ENCODE measurements around the gene CACNA2D2.

CACNA2D2 gene

DNA sequence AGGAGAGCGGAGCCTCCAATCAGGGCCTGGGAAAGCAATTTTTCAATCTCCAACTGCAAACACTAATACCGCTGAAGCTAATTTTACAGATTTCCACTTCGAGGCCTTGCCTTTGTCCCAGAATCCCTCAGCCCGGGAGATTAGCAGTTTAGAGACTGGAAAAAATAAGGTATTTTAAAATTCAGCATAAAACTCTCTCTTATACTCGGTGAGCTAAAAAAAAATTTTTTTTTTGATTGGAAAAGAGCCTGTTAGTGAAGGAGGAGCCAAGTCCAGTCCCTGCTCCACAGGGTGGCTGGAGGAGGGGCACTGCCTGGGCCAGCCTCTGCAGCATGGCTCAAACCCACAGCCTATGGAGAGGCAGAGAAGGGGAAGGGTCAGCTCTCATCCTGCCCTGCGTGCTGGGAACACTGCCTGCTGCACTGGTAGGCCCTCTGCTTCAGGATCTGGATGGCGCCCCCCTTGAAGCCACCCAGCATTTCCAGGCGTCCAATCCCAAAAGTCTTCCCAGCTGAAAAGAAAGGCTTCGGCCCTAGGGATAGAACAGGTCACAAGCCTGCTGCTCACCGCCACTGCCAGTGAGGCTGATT, 48.9 kb downstream of the CACNA2D2 start:
- FAIRE-seq, result no peak

- no peak for FAIRE-seq
These were observed 49.5 kb downstream of the CACNA2D2 start for GRCh38 chr3:50453907-50454306.

DNA sequence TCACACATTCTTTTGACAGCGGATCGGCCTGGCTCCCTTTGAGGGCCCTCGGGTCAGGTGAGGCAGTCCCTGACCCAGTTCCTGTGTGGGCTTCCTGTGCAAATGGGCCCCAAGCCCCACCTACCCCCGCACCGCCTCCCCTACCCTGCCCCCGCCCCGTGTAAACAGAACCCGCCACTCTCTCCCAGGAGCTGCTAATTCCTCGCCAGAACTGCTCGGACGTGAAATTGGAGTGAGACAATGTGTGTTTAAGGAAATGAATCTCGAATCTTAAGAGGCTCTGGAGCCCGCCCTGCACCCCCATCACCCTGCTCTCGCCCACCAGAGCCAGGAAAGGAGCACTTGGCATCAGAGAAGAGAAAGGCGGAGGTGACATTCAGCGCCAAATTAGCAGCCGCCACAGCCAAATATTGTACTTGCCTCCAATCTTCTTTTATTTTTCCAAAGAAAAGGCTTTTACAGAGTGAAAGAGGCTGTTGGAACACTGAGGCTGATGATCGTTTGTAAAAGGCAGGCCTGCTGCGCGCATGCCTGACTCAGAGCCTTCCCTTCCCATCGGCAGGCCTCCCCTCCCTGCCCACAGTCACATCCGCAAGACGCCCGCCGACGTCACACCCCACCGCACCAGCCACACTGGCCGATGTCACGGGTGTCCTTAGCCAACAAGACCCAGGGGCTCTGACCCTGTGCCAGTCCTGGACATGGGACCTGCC, 53.1 kb downstream of the CACNA2D2 start:
- FAIRE-seq, result no peak

DNA sequence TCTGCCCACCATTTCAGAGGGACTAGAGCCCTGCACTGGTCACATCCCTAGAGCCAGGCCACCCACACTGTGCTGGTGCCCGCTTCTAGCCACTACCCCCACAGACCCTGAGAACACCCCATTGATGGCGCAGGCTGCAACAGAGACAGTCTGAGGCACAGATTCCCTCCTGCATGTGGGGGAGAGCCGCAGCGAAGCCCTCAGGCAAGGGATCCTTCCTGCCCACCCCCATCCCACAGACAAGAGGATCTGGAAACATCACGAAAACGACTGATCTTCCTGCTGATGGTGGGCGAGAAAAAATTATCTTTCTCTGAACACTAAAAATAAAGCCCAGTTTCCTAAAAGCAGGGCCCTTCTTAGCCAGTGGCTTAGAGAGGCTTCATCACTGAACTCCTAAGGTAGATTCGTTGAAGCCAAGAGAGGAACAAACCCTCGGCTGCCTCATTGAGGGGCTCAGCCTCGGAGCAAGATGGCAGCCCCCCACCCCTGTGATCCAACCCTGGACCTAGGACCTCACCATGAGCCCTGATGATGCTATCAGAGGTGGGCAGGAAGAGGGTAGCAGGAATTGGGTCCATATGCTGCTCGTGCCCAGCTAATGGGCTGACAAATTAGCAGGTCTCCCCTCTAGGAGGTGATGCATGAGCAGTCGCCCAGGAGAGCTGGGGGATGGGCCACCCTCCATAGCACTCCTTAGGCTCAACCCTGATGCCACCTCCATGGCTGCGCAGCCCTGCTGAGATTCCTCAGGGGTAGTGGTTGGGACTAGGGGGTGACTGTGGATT, 54.5 kb downstream of the CACNA2D2 start:
- no peak for FAIRE-seq

- FAIRE-seq, result no peak
These were observed 56.1 kb downstream of the CACNA2D2 start for GRCh38 chr3:50447290-50447840.

DNA sequence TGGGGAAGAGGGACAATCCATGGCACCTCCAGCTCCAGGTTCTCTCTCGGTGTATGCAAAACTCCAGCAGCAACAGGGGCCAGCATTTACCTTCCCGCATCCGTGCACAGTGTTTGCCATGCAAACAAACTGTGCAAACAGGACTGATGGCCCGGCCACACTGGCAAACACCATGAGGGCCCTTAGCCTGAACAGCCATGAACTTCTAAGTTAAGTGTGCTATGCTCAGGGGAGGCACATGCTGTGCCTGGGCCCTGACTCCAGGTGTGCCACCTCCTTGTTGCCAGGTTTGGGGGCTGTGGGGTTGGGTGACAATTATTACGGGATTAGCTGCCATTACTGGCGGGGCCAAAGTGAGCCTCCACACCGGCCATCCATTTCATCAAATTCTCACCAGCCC, 57.5 kb downstream of the CACNA2D2 start:
- FAIRE-seq, result no peak

- no peak for FAIRE-seq
These were observed 58.7 kb downstream of the CACNA2D2 start for GRCh38 chr3:50444782-50445181.

- no peak for FAIRE-seq
These were observed 59.2 kb downstream of the CACNA2D2 start for GRCh38 chr3:50444213-50444612.

GRCh38 chr3:50442945-50443579, 60.4 kb downstream of the CACNA2D2 start:
- no peak for FAIRE-seq

- FAIRE-seq, result no peak
These were observed 61.8 kb downstream of the CACNA2D2 start for GRCh38 chr3:50441424-50442217.

- FAIRE-seq, result no peak
These were observed 67.2 kb downstream of the CACNA2D2 start for GRCh38 chr3:50436114-50436674.

GRCh38 chr3:50435371-50436113, 67.9 kb downstream of the CACNA2D2 start:
- FAIRE-seq, result no peak

DNA sequence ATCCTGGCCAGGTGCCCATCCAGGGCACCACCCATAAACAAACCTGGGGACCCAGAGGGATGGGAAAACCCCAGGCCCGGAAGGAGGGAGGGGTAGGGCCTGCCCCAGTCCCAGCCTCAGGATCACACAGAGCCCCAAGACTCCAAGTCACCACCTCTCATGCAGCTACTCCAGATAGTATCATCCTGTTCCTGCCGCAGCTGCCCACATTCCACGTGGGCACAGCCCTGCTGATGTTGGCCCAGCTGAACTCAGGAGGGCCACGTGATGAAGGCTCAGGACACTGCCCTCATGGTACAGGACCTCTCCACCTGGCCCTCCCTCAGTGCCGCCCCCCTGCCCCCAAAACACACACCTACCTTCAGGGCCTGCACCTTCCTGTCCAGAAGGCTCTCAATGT, 69.5 kb downstream of the CACNA2D2 start:
- FAIRE-seq, result no peak

DNA sequence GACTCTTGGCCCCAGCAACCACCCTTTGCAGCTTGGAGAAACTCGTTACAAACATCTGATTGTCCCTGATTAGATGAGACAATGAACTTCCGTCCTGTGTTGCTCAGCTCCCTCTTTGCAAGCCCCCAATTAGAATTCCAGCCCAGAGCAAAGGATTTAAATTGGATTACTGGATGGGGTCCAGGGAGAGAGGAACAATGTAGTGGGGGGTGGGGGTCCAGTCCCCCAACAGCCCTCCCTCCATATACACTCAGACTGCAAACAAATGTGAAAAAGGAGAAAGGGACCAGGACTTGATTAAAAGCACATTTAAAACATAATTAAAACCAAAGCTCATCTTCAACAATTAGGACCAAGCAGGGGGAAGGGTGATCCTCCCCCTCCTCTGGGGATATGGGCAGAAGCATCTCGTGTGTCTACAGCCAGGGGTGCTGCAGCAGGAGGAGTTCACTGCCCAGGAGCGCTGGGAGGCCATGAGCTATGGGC, 72.4 kb downstream of the CACNA2D2 start:
- FAIRE-seq, result peak; percentile 12

DNA sequence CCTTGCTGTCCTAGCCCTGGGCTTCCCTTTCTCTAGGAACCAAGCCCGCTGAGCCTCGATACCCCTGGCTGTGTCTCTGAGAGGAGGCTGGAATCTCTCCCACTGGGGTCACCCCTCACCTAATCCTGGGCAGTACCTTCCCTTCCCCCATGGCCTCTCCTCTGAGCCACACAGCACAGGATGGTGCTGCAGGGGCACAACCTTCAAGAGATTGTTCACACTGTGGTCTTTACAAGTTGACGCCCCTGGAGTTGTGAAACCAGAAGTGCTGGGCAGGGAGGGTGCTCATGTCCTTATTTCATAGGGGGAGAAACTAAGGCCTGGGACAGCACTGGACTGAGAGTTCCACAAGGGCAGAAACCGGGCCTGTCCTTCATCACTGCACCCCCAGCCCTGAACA, 73.2 kb downstream of the CACNA2D2 start:
- no peak for FAIRE-seq

DNA sequence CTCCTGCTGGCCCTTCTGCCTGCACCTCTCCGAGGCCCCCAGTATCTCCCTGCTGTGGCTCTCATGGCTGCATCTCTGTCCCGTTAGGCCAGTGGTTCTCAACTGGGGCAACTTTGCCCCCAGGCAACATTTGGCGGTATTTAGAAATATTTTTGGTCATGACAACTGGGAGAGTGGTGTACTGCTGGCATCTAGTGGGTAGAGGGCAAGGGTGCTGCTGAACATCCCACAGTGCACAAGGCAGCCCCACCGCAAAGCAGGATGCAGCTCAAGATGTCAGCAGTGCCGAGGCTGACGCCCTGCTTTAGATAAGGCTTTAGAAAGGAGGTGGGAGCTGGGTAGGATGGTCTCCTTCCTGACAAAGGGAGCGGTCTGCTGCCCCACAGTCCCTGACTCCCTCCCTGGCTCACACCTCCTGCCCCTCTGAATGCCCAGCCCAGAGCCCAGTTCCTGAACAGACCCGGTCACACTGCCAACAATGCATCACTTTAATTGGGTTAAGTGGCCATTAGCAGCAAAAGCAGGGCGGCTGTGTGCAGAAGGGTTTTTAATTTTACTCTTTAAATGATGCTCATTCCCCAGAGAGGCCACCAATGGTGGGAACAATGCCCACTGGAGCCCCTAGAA, 75.3 kb downstream of the CACNA2D2 start:
- no peak for FAIRE-seq

DNA sequence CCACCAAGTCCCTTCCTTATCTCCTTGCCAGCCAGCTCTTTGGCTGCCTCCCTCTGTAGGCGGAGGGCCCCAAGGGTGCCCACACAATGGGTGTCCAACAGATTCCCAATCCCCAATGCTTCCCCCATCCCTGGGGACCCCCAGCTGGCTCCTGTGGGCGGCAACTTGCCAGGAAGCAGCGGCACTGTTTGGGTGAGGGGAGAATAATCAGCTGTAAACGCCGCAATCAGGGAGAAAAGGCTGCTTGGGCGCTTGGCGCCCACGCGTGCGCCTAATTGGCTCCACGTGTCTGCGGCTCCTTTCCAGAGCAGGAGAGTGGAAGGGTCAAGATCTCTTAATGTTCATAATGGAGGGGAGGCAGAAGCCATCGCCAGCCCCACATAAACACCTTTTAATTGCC, 76.2 kb downstream of the CACNA2D2 start:
- FAIRE-seq, result no peak

DNA sequence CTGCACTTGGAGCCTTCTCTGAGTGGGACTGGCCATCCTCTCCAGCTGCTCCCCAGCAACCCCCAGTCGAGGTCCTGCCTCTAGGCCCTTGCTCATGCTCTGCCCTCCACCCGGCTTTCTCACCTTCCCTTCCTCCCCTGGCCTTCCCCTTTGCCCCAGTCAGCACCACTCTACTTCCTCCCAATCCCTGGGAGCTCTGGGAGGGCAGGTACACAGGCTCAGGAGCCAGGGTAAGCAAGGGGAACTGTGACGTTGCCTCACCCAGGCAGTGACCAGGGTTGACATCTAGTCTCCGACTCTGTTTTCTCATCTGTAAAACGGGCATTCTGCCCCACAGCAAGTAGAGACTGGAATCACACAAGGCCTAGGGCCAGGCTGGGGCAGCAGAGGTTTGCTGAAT, 77.5 kb downstream of the CACNA2D2 start:
- no peak for FAIRE-seq

- no peak for FAIRE-seq
These were observed 79.9 kb downstream of the CACNA2D2 start for GRCh38 chr3:50423543-50423942.

- no peak for FAIRE-seq
These were observed 81.3 kb downstream of the CACNA2D2 start for GRCh38 chr3:50422153-50422552.
